NCI-H446 (cell line): Measurements from ENCODE around the gene S100PBP.
"Not testable (repeated sequence)": the region's sequence is repeated elsewhere in the genome, so short reads cannot be mapped to it uniquely, and the experiment has no call there.

Experiments
- DNase-seq, 2 experiments: peaks; one replicate each; lab custom pipeline; 2025; lab: John Stamatoyannopoulos, UW

The S100PBP gene

DNA sequence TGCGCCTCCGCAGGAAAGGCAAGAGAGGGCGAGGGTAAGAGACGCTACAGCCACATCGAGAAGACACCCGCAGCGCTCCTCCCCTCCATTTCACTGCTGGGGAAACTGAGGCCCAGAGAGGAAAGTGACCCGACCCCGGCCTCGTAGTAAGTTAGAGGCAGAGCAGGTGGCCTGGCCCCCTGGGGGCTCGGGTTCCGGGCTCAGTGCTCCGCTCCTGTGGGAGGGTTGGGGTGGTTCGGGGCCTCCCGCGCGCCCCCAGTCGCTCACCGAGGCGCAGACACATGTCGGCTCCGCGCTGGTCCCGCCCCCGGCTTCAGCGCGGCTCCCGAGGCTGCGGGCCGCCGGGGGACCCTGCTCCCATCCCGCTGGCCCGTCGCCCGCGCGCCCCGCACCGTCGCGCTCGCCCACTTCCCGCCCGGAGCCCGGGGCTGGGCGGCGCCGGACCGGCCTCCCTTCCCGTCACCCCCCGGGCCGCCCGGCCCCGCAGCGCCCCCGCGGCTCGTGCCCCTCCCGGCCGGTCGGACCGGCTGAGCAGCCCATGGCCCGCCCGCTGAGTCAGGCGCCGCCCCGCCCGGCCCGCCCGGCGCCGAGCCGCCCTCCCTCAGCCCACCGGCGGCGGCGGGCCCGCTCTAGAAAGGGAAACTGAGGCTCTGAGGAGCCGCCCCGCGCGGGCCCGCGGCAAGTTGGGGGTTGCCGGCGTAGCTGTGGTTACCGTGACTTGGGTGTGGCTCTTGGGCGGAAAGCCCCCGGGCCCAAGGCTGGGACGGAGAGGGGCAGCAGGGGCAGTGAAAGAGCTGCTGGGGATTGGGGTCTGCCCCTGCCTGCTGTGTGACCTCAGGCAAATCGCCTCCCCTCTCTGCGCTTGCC is 83.7 kb downstream of the S100PBP start, which contains the start of gene TMEM54:
TSS of gene TMEM54 (minus strand) at position 434 of the 867 bp plus-strand sequence. CDS start at position 283, 151 bp downstream.
- DNase-seq = peak in 1 of 2 experiments; percentile 36

DNA sequence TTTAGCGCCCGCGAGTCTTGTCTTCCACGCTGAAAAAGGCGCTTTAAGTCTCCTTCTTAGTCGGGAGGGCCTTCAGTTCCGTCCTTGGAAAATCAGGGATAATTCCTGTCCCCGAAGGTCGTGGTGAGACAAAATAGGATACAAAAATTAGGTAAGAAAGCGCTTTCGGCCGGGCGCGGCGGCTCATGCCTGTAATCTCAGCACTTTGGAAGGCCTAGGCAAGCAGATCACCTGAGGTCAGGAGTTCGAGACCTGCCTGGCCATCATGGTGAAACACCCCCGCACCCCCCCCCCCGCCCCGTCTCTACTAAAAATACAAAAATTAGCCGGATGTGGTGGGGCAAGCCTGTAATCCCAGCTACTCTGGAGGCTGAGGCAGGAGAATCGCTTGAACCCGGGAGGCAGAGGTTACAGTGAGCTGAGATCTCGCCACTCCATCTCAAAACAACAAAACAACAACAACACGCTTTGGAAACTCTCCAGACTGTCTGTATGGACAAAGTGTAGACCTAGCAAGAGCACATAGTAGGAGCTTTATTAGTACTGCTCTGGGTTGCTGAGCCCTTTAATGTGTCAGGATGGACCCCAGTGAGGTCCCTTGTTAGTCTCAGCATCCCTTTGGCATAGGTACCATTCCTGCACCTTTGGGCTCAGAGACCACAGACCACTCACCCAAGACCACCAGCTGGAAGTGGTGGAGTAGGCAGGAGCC is 84.5 kb downstream of the S100PBP start:
- no peak for DNase-seq

DNA sequence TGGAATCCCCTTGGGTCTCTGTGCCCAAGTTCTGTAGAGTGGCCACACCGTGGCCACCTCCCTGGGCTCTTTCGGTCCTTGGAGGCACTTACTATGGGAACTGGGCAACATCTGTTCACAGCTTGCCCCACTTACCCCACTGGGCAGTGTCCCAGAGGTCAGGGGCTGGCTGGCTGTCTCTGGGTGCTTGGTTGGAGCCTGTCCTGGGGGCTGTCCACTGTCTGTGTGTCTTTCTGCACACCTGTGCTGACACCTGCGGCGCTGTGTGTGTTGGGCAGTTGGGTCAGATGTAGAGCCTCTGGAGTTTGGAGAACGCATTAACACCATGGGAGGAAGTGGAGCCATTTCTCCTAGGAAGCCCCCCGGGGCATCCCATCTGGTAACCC is 85.1 kb downstream of the S100PBP start:
- DNase-seq = no peak

DNA sequence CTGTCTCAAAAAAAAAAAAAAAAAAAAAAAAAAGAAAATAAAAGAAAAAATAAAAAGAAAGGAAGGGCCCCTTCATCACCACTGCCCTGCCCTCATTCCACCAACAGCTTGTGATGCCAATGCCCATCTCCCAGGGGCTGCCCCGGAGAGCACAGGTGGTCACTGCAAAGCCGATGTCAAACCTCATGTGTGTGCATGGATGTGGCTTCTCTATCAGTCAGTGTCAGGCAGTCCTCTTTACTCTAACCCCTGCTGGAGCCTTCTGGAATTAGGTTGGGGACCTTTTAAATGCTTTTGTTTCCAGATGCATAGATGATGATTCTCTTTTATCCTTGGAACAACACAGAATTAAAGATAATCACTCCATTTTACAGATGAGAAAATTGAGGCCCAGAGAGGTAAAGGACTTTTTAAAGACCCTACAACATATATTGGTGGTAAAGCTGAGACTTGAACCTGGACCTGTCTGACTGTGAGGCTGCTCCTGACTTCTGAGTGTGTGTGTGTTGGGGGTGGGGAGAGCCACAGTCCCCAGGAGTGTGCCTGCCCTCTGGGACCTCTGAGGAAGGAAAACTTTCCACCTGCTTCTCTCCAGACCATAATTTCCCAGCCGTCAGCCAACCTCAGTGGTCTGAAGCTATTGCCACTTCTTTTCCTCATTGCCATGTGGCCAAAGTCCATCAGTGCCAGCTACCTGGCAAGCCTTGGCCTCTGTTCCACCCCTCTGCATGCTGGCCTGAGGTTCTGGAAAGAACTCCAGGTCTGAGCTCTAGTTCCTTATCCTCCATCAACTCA is 86.7 kb downstream of the S100PBP start:
- DNase-seq = no peak

DNA sequence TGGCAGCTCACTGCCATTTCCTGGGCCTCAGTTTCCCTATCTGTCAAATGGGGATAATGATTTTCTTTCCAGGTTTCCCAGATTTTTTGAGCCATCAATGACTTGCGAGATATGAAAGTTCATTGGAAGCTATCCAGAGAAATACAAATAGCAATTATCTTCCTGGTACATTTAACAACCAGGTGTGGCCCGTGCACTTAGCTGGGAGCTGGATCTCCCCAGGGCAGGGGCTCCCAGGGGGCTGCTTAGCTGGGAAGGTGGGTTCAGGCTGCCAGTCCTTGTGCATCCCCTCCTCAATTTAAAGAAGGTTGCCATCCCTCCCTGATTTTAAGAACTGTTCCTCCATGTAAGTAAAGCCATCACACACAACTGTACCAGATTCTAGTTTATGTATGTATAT is 87.3 kb downstream of the S100PBP start:
- DNase-seq = no peak

DNA sequence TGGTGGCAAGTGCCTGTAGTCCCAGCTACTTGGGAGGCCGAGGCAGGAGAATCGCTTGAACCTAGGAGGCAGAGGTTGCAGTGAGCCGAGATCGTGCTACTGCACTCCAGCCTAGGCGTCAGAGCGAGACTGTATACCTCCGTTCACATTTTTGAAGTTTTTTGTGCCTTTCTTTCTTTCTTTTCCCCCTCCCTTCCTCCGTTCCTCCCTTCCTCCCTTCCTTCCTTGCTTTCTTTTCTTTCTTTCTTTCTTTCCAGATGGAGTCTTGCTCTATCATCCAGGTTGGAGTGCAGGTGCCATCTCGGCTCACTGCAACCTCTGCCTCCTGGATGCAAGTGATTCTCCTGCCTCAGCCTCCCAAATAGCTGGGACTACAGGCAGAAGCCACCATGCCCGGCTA is 88.1 kb downstream of the S100PBP start:
- not testable (repeated sequence) for DNase-seq

DNA sequence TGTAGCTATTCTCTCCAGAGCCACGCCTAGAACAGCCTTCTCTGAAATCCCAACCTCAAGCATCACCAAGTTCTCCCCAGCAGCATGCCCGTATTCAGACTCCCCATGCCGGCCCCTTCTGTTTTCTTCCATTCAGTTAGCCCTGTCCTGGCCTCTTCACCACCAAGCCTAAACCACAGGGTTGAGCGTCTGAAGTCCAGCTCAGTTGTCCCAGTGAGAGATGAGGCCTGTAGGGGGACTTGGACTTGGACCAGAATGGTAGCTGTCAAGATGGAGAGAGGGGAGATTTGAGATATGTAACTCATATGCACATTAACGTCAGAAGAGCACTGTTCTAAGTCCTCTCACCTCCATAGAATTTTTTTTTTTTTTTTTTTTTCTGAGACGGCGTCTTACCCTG is 89.2 kb downstream of the S100PBP start:
- DNase-seq = no peak

DNA sequence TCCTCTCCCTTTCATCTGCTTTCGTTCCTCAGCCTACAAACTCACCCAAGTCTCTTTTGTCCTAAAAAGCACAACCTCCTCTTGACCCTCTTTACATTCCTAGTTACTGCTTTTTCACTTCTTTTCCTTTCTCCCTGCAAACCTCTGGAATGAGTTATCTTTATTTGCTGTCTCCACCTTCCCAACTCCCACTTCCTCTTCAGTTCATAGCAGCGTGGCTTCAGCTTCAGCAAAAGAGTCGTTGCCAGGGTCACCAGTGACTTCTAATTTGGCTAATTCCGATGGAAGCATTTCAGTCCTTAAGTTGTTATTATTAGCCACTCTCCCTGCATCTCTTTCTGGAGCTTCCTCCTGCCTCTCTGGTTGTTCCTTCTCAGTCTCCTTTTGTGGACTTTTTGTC is 90.0 kb downstream of the S100PBP start:
- DNase-seq = no peak
